Osteoblast (primary cell): ENCODE results near the gene WASF2. TPM values are rescaled to one million over a fixed set of nuclear protein-coding genes. Genes with fewer than 3 reads are reported as not detected.

Experiments
- DNase-seq: peaks from one replicate; pipeline ENCODE4 v3.0.0; 2011; ENCODE audit warnings: low spot score, mixed read lengths; ENCODE audit not compliant: insufficient read length; ENCODE audit errors: missing footprints
- H2AFZ ChIP-seq: 2 replicates; pipeline ENCODE4 v1.6.0; 2011; ENCODE audit warnings: mild to moderate bottlenecking, low read length
- H3K27ac ChIP-seq: 2 replicates; pipeline ENCODE4 v1.5.1; 2011; ENCODE audit warnings: mild to moderate bottlenecking, low read depth, low read length, moderate library complexity
- H3K27me3 ChIP-seq: 2 replicates; pipeline ENCODE4 v1.6.0; 2012; ENCODE audit warnings: mild to moderate bottlenecking, control low read depth, inconsistent platforms, low read length, moderate library complexity; ENCODE audit not compliant: insufficient read depth
- H3K36me3 ChIP-seq: 2 replicates; pipeline ENCODE4 v1.5.1; 2011; ENCODE audit warnings: mild to moderate bottlenecking, low read length, control low read depth, moderate library complexity; ENCODE audit not compliant: insufficient read depth
- H3K4me1 ChIP-seq: 2 replicates; pipeline ENCODE4 v1.5.1; 2011; ENCODE audit warnings: mild to moderate bottlenecking, low read length, control low read depth, moderate library complexity; ENCODE audit not compliant: insufficient read depth
- H3K4me2 ChIP-seq: 2 replicates; pipeline ENCODE4 v1.6.0; 2011; ENCODE audit warnings: mild to moderate bottlenecking, low read length; ENCODE audit not compliant: insufficient read depth
- H3K4me3 ChIP-seq: fragments of 200-600 bp; sonication (generic); 3 replicates; pipeline ENCODE4 v1.5.1; 2012; ENCODE audit warnings: mild to moderate bottlenecking, low read length, inconsistent platforms; ENCODE audit not compliant: insufficient read depth
- H3K79me2 ChIP-seq: 2 replicates; pipeline ENCODE4 v1.6.0; 2012; ENCODE audit warnings: mild to moderate bottlenecking, low read length, control low read depth, inconsistent platforms; ENCODE audit not compliant: insufficient read depth
- H3K9me3 ChIP-seq: 2 replicates; pipeline ENCODE4 v1.5.1; 2011; ENCODE audit warnings: low read depth, low read length, control low read depth
- H4K20me1 ChIP-seq: 2 replicates; pipeline ENCODE4 v1.6.0; 2012; ENCODE audit warnings: mild to moderate bottlenecking, low read length, control low read depth; ENCODE audit not compliant: insufficient read depth
- total RNA-seq: library from RNA; depleted of rRNA; stranded (reverse); fragments of >200 nt; gene quantifications from 2 replicates; pipeline ENCODE4 v1.2.3, GENCODE V29; 2012
- TF ChIP-seq, protein P1 (sequence below): IDR thresholded peaks from 2 replicates; pipeline ENCODE4 v1.5.1; 2011; ENCODE audit warnings: mild to moderate bottlenecking, low read depth, low read length, moderate library complexity; ENCODE audit errors: extremely low read depth

The WASF2 gene
- total RNA-seq, 1 donor = 24.6 TPM

DNA sequence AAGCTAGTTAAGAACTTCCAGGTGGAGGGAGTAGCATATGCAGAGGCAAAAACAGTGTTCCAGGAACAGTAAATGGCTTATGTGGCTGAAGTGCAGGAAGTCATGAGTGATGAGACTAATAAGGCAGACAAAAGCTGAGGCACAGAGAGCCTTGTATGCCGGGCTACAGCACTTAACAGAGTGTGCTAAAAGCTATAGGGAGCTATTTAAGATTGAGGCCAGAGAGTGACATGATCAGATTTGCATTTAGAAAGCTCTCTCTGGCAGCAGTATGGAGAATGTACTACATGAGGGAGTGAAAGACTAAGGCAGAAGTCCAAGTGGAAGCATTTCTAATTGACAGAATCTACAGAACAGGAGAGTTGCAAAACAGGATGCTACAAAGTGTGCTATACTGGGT lies 38.6 kb downstream of the WASF2 start:
- no peak overlapping the region for H3K27ac ChIP-seq
- H3K9me3 ChIP-seq = no peaks in the 10 kb centered on the region
- peaks cover 42% of the 10 kb centered on the region for H4K20me1 ChIP-seq
- no peak overlapping the region for H3K4me3 ChIP-seq
- no peaks in the 10 kb centered on the region for H3K27me3 ChIP-seq
- H3K4me1 ChIP-seq = peaks cover 3% of the 10 kb centered on the region
- DNase-seq = no peak
- H2AFZ ChIP-seq = no peak overlapping the region
- H3K4me2 ChIP-seq = no peak overlapping the region
- H3K79me2 ChIP-seq = peaks cover 90% of the 10 kb centered on the region
- peaks cover 3% of the 10 kb centered on the region for H3K36me3 ChIP-seq
- TF ChIP-seq, protein P1, sequence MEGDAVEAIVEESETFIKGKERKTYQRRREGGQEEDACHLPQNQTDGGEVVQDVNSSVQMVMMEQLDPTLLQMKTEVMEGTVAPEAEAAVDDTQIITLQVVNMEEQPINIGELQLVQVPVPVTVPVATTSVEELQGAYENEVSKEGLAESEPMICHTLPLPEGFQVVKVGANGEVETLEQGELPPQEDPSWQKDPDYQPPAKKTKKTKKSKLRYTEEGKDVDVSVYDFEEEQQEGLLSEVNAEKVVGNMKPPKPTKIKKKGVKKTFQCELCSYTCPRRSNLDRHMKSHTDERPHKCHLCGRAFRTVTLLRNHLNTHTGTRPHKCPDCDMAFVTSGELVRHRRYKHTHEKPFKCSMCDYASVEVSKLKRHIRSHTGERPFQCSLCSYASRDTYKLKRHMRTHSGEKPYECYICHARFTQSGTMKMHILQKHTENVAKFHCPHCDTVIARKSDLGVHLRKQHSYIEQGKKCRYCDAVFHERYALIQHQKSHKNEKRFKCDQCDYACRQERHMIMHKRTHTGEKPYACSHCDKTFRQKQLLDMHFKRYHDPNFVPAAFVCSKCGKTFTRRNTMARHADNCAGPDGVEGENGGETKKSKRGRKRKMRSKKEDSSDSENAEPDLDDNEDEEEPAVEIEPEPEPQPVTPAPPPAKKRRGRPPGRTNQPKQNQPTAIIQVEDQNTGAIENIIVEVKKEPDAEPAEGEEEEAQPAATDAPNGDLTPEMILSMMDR = no peak

- H3K79me2 ChIP-seq = peaks cover 88% of the 10 kb centered on the region
- TF ChIP-seq, protein P1 = no peak
- no peak overlapping the region for H2AFZ ChIP-seq
- no peak overlapping the region for H3K4me2 ChIP-seq
- peaks cover 8% of the 10 kb centered on the region for H3K36me3 ChIP-seq
- no peak overlapping the region for H3K27ac ChIP-seq
- H3K4me1 ChIP-seq = no peaks in the 10 kb centered on the region
- no peak for DNase-seq
- H3K27me3 ChIP-seq = no peaks in the 10 kb centered on the region
- no peak overlapping the region for H3K4me3 ChIP-seq
- no peaks in the 10 kb centered on the region for H3K9me3 ChIP-seq
- H4K20me1 ChIP-seq = peaks cover 42% of the 10 kb centered on the region
Measured at GRCh38 chr1:27448982-27449381, 41.0 kb downstream of the WASF2 start.

DNA sequence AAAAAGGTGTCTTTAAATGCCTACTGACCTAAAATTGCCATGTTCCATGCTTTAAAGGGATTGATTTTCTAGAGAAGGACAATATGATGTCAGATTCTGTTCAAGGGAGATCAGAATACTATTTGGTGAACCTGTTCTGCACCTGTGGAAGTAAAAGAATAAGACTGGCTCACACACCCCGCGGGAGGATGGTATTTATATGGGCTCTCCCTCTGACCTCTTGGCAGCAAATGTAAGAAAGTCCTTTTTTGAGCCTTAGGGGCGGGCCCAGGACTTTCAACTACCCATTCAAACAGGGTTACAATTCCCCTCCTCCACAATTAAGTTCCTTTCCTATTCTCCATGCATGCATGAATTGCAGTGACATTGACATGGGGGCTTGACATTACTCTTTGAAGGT lies 42.1 kb downstream of the WASF2 start:
- Histone ChIP-seq H3K36me3 (peaks cover 9% of the 10 kb centered on the region), H4K20me1 (peaks cover 43% of the 10 kb centered on the region), H3K27me3 (no peaks in the 10 kb centered on the region), H2AFZ (no peak overlapping the region), H3K9me3 (no peaks in the 10 kb centered on the region), H3K4me2 (no peak overlapping the region), H3K27ac (no peak overlapping the region), H3K4me1 (no peaks in the 10 kb centered on the region), H3K4me3 (no peak overlapping the region), H3K79me2 (peaks cover 83% of the 10 kb centered on the region)
- DNase-seq = no peak
- TF ChIP-seq, protein P1 = no peak

DNA sequence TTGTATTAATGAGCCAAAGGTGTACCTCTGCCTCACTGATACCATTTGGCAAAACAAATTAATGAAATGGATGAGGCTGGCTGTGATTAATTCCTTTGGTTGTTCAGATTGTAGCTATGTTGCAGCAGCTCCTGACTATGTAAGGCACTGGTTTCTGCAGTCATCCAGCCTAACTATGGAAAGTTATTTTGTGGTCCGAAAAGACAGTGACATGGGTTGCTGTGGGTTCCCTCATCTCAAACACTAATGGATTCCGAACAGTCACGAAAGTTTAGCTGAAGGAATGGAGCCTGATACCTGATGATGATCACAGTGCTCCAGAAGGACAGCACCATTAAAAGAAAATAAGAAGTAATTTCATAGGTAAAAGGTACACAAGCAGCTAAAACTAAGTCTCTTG lies 42.6 kb downstream of the WASF2 start:
- Histone ChIP-seq H3K27ac (no peak overlapping the region), H3K79me2 (peaks cover 82% of the 10 kb centered on the region), H3K9me3 (no peaks in the 10 kb centered on the region), H3K4me2 (no peak overlapping the region), H2AFZ (no peak overlapping the region), H3K27me3 (no peaks in the 10 kb centered on the region), H4K20me1 (peaks cover 43% of the 10 kb centered on the region), H3K4me3 (no peak overlapping the region), H3K36me3 (peaks cover 9% of the 10 kb centered on the region), H3K4me1 (no peaks in the 10 kb centered on the region)
- no peak for DNase-seq
- TF ChIP-seq, protein P1 = no peak
